ENCODE results near the gene QSOX2.

The QSOX2 gene

GRCh38 chr9:136204838-136205706 lies 40.5 kb downstream of the QSOX2 start, which contains the start of gene LHX3:
LHX3 (minus strand) TSS chr9:136205128; CDS start chr9:136205012, 116 bp downstream.
- DNase-seq (ENCODE audit: low read depth): no peak

GRCh38 chr9:136204145-136204805 lies 41.3 kb downstream of the QSOX2 start:
- H3K4me3 ChIP-seq (ENCODE audit: low read depth, low read length): no peak overlapping the region
- DNase-seq (ENCODE audit: low read depth): no peak
- TF ChIP-seq CTCF (IDR thresholded peaks at IDR 0.05; ENCODE audit: control insufficient read depth, extremely low read depth, insufficient read depth): no peak

More at GRCh38 chr9:136204838-136205706, 40.5 kb downstream of the QSOX2 start, which contains the start of gene LHX3:
- no peak for TF ChIP-seq CTCF (IDR thresholded peaks at IDR 0.05; ENCODE audit: control insufficient read depth, extremely low read depth, insufficient read depth)
- no peak within 1 kb of the TSS for H3K4me3 ChIP-seq (ENCODE audit: low read depth, low read length)

- H3K4me3 ChIP-seq (ENCODE audit: low read depth, low read length): no peak overlapping the region
- no peak for TF ChIP-seq CTCF (IDR thresholded peaks at IDR 0.05; ENCODE audit: control insufficient read depth, extremely low read depth, insufficient read depth)
- DNase-seq (ENCODE audit: low read depth): no peak
Observed at GRCh38 chr9:136203408-136204144, 42.0 kb downstream of the QSOX2 start.

- no peak overlapping the region for H3K4me3 ChIP-seq (ENCODE audit: low read depth, low read length)
- no peak for TF ChIP-seq CTCF (IDR thresholded peaks at IDR 0.05; ENCODE audit: control insufficient read depth, extremely low read depth, insufficient read depth)
- DNase-seq (ENCODE audit: low read depth): no peak
Observed at GRCh38 chr9:136202454-136203407, 42.9 kb downstream of the QSOX2 start.

- DNase-seq (ENCODE audit: low read depth): no peak
- no peak overlapping the region for H3K4me3 ChIP-seq (ENCODE audit: low read depth, low read length)
- no peak for TF ChIP-seq CTCF (IDR thresholded peaks at IDR 0.05; ENCODE audit: control insufficient read depth, extremely low read depth, insufficient read depth)
Observed at GRCh38 chr9:136201609-136202453, 43.8 kb downstream of the QSOX2 start.
